ENCODE data around the gene TSSC4. TPM values are rescaled to one million over a fixed set of nuclear protein-coding genes. Genes with fewer than 3 reads are reported as not detected.

The TSSC4 gene
- total RNA-seq, 1 donor from 2014 or later = 40.6 TPM

- Histone ChIP-seq H3K4me3 (peak overlapping the region; percentile 61), H3K27ac (peak overlapping the region; percentile 94), H3K4me1 (peaks cover 21% of the 10 kb centered on the region), H3K9me3 (no peaks in the 10 kb centered on the region), H3K27me3 (no peaks in the 10 kb centered on the region), H3K36me3 (peaks cover 61% of the 10 kb centered on the region)
- DNase-seq (no peak), ATAC-seq (no peak)
- TF ChIP-seq CTCF (IDR thresholded peaks at IDR 0.05) = no peak
- intact Hi-C loops (cut with DNase I) = no loop called here
These were observed 1.7 kb upstream of the TSSC4 start for GRCh38 chr11:2398664-2399355.

DNA sequence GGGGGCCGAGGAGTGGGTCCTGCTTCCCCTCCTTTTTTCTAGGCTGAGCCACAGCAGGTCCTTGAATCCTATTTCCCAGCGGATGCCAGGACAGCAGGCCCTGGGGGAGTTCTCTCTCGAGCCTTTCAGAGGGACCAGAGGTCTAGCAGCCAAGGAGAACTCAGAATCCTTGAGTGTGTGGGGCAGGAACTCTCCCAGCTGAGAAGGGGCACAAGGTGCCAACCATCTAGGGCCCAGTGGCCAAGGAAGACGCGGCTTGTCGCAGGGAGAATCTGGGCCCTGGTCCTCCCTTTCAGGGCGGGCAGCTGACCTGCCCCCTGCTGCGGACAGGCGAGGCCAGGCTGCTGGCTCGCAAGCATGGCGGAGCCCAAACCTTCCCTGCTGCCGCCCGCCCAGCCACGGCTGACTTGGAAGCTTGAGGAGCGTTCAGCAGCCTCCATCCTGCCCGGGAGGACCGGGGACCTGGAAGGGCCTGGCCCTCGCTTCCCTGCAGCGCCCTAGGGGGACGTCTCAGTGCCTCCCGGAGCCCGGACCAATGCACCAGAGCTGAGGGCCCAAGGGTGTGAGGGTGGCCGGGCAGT, 972 bp upstream of the TSSC4 start:
- TF ChIP-seq CTCF (IDR thresholded peaks at IDR 0.05) = no peak
- Histone ChIP-seq H3K4me1 (peaks cover 21% of the 10 kb centered on the region), H3K27me3 (no peaks in the 10 kb centered on the region), H3K36me3 (peaks cover 54% of the 10 kb centered on the region), H3K9me3 (no peaks in the 10 kb centered on the region), H3K4me3 (peak overlapping the region; percentile 61), H3K27ac (peak overlapping the region; percentile 94)
- intact Hi-C loops (cut with DNase I) = no loop called here
- no peak for ATAC-seq
- no peak for DNase-seq

DNA sequence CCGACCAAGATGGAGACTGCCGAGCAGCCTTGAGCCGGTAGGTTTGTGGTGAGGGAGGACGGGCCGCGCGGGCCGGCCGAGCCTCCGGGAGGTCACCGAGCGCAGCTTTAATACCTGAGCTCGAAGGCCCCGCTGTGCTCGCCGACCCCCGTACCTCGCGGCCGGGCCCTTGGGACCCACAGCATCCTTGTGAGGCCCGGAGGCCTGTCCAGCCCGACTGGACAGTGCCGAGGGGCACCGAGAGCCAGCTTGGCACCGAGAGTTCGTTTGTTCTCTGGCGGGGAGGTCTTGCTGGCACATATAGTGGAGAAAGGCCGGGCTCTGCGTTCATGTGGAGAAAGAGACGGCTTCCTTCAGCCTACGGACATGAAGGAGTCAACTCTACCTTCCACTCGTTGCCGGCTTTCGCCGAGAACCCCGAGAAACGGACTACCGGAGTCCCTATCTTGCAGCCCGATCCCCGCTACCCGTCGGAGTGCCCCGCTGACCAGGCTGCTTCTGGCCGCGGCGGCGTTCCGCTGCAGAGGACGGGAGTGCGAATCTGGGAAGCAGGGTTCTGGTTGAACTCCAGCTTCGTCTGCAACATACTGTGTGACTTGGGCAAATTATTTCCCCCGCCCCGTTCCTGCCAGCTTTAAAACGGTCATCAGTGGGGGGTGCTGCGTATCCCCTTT, 349 bp downstream of the TSSC4 start:
- DNase-seq (no peak), ATAC-seq (peak; percentile 0)
- Histone ChIP-seq H3K27ac (peak overlapping the region; percentile 89), H3K4me1 (peaks cover 21% of the 10 kb centered on the region), H3K4me3 (peak overlapping the region; percentile 99), H3K27me3 (no peaks in the 10 kb centered on the region), H3K9me3 (no peaks in the 10 kb centered on the region), H3K36me3 (peaks cover 42% of the 10 kb centered on the region)
- TF ChIP-seq CTCF (IDR thresholded peaks at IDR 0.05) = no peak
- intact Hi-C loops (cut with DNase I) = no loop called here

- H3K27ac ChIP-seq = peak overlapping the region; percentile 89
- H3K27me3 ChIP-seq = no peaks in the 10 kb centered on the region
- H3K4me3 ChIP-seq = peak overlapping the region; percentile 99
- DNase-seq (no peak), ATAC-seq (no peak)
- intact Hi-C loops (cut with DNase I) = no loop called here
- peaks cover 21% of the 10 kb centered on the region for H3K4me1 ChIP-seq
- H3K36me3 ChIP-seq = peaks cover 36% of the 10 kb centered on the region
- no peak for TF ChIP-seq CTCF (IDR thresholded peaks at IDR 0.05)
- H3K9me3 ChIP-seq = no peaks in the 10 kb centered on the region
These were observed 960 bp downstream of the TSSC4 start for GRCh38 chr11:2401436-2401984.

GRCh38 chr11:2402106-2402505, 1.6 kb downstream of the TSSC4 start:
- peaks cover 30% of the 10 kb centered on the region for H3K36me3 ChIP-seq
- H3K4me3 ChIP-seq = no peak overlapping the region
- ATAC-seq = no peak
- intact Hi-C loops (cut with DNase I) = no loop called here
- TF ChIP-seq CTCF (IDR thresholded peaks at IDR 0.05) = no peak
- no peaks in the 10 kb centered on the region for H3K9me3 ChIP-seq
- H3K27ac ChIP-seq = no peak overlapping the region
- no peaks in the 10 kb centered on the region for H3K27me3 ChIP-seq
- no peak for DNase-seq
- H3K4me1 ChIP-seq = peaks cover 21% of the 10 kb centered on the region
